Measurements from ENCODE around the gene MAP3K10.
"Not testable (repeated sequence)": the region's sequence is repeated elsewhere in the genome, so short reads cannot be mapped to it uniquely, and the experiment has no call there.

Gene MAP3K10

GRCh38 chr19:40171293-40171692 is 19.9 kb upstream of the MAP3K10 start:
- DNase-seq (ENCODE audit: low read depth in 2 of 2), result not testable (repeated sequence)

GRCh38 chr19:40174092-40174491 is 17.1 kb upstream of the MAP3K10 start:
- DNase-seq (ENCODE audit: low read depth in 2 of 2), result no peak

GRCh38 chr19:40175820-40176219 is 15.4 kb upstream of the MAP3K10 start:
- DNase-seq (ENCODE audit: low read depth in 2 of 2), result no peak

- DNase-seq (ENCODE audit: low read depth in 2 of 2), result no peak
These were observed 13.7 kb upstream of the MAP3K10 start for GRCh38 chr19:40177286-40178070.

- DNase-seq (ENCODE audit: low read depth in 2 of 2), result no peak
These were observed 12.5 kb upstream of the MAP3K10 start for GRCh38 chr19:40178756-40179155.

- no peak for DNase-seq (ENCODE audit: low read depth in 2 of 2)
These were observed 7.0 kb upstream of the MAP3K10 start for GRCh38 chr19:40184273-40184672.

- DNase-seq (ENCODE audit: low read depth in 2 of 2), result no peak
These were observed 815 bp downstream of the MAP3K10 start for GRCh38 chr19:40191836-40192646.

GRCh38 chr19:40192758-40193586 is 1.7 kb downstream of the MAP3K10 start:
- DNase-seq (ENCODE audit: low read depth in 2 of 2), result no peak

- no peak for DNase-seq (ENCODE audit: low read depth in 2 of 2)
These were observed 2.3 kb downstream of the MAP3K10 start for GRCh38 chr19:40193587-40193849.

GRCh38 chr19:40198272-40198990 is 7.2 kb downstream of the MAP3K10 start:
- no peak for DNase-seq (ENCODE audit: low read depth in 2 of 2)

- DNase-seq (ENCODE audit: low read depth in 2 of 2), result no peak
These were observed 9.3 kb downstream of the MAP3K10 start for GRCh38 chr19:40200341-40201099.

GRCh38 chr19:40204381-40204780 is 13.2 kb downstream of the MAP3K10 start:
- DNase-seq (ENCODE audit: low read depth in 2 of 2), result no peak

- no peak for DNase-seq (ENCODE audit: low read depth in 2 of 2)
These were observed 14.5 kb downstream of the MAP3K10 start for GRCh38 chr19:40205760-40206159.

GRCh38 chr19:40208602-40209001 is 17.4 kb downstream of the MAP3K10 start:
- no peak for DNase-seq (ENCODE audit: low read depth in 2 of 2)

- no peak for DNase-seq (ENCODE audit: low read depth in 2 of 2)
These were observed 19.7 kb downstream of the MAP3K10 start for GRCh38 chr19:40210889-40211288.

- no peak for DNase-seq (ENCODE audit: low read depth in 2 of 2)
These were observed 22.1 kb downstream of the MAP3K10 start for GRCh38 chr19:40213251-40213829.

- DNase-seq (ENCODE audit: low read depth in 2 of 2), result no peak
These were observed 22.8 kb downstream of the MAP3K10 start for GRCh38 chr19:40213882-40214570.

- no peak for DNase-seq (ENCODE audit: low read depth in 2 of 2)
These were observed 23.7 kb downstream of the MAP3K10 start for GRCh38 chr19:40214936-40215335.

- DNase-seq (ENCODE audit: low read depth in 2 of 2), result no peak
These were observed 25.0 kb downstream of the MAP3K10 start for GRCh38 chr19:40216013-40216776.

- no peak for DNase-seq (ENCODE audit: low read depth in 2 of 2)
These were observed 25.5 kb downstream of the MAP3K10 start for GRCh38 chr19:40216777-40217026.

Measured in activated CD4-positive, alpha-beta T cell treated with anti-CD3 and anti-CD28 coated beads for 24 hours (primary cell).